Measurements from ENCODE around the gene GPR160. TPM values are rescaled to one million over a fixed set of nuclear protein-coding genes. Genes with fewer than 3 reads are reported as not detected.

The GPR160 gene
- total and polyA plus RNA-seq, 9 donors, result 0.35 to 6.1 (median 0.97) TPM

DNA sequence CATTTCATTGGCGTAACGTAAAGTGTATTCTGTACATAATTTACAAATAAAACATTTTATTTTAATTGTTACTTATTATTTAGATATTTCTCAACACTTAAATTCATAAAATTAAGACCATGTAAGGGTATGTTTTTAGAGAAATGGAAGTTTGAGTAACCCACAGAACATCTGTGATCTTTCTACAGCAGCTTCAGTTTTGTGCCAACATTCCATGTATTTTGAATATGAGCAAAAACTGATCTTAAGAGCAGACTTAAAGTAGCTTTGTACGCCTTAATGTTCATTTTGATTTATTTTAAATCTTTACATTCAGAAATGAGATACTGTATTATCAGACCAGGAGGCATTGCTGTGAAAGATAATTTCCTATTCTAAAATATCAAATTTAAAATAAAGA, 44.0 kb upstream of the GPR160 start:
- Histone ChIP-seq H3K27me3 (no peaks in the 10 kb centered on the region), H3K9me3 (no peaks in the 10 kb centered on the region), H3K4me1 (ENCODE audit: insufficient read depth) (no peaks in the 10 kb centered on the region), H3K27ac (no peak overlapping the region), H3K4me3 (no peak overlapping the region), H3K36me3 (no peaks in the 10 kb centered on the region)
- intact Hi-C loops (cut with DNase I), result no loop called here
- TF ChIP-seq, protein P1, sequence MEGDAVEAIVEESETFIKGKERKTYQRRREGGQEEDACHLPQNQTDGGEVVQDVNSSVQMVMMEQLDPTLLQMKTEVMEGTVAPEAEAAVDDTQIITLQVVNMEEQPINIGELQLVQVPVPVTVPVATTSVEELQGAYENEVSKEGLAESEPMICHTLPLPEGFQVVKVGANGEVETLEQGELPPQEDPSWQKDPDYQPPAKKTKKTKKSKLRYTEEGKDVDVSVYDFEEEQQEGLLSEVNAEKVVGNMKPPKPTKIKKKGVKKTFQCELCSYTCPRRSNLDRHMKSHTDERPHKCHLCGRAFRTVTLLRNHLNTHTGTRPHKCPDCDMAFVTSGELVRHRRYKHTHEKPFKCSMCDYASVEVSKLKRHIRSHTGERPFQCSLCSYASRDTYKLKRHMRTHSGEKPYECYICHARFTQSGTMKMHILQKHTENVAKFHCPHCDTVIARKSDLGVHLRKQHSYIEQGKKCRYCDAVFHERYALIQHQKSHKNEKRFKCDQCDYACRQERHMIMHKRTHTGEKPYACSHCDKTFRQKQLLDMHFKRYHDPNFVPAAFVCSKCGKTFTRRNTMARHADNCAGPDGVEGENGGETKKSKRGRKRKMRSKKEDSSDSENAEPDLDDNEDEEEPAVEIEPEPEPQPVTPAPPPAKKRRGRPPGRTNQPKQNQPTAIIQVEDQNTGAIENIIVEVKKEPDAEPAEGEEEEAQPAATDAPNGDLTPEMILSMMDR (IDR thresholded peaks at IDR 0.05), result no peak
- TF ChIP-seq POLR2A (IDR thresholded peaks at IDR 0.05) (no peak), EP300 (IDR thresholded peaks at IDR 0.05) (no peak)
- DNase-seq, result no peak
- 41 to 57% (median 57%) methylated on average over 3 of the region's 3 CpGs for WGBS, 3 donors

DNA sequence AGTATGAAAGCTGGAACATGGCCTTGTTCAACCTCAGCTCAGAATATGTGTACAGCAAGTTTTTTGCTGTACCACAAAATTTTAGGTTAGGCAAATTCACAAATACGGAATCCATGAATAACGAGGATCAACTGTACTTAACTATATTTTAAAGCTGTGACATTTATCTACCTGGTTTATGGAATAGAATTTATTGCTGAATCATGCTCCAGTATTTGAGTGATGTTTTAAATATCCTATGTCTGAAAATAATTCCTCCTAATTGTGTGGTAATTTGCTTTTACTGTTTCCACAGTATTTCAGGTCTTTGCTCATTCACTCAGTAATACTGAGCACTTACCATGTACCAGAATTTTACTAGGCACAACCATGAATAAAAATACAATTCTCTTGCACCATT, 41.7 kb upstream of the GPR160 start:
- Histone ChIP-seq H3K9me3 (no peaks in the 10 kb centered on the region), H3K4me1 (ENCODE audit: insufficient read depth) (no peaks in the 10 kb centered on the region), H3K36me3 (no peaks in the 10 kb centered on the region), H3K4me3 (no peak overlapping the region), H3K27me3 (no peaks in the 10 kb centered on the region), H3K27ac (no peak overlapping the region)
- intact Hi-C loops (cut with DNase I), result no loop called here
- 96% methylated on average over 2 of the region's 2 CpGs for WGBS, 3 donors
- TF ChIP-seq POLR2A (IDR thresholded peaks at IDR 0.05) (no peak), EP300 (IDR thresholded peaks at IDR 0.05) (no peak)
- TF ChIP-seq, protein P1 (IDR thresholded peaks at IDR 0.05), result no peak
- DNase-seq, result no peak

DNA sequence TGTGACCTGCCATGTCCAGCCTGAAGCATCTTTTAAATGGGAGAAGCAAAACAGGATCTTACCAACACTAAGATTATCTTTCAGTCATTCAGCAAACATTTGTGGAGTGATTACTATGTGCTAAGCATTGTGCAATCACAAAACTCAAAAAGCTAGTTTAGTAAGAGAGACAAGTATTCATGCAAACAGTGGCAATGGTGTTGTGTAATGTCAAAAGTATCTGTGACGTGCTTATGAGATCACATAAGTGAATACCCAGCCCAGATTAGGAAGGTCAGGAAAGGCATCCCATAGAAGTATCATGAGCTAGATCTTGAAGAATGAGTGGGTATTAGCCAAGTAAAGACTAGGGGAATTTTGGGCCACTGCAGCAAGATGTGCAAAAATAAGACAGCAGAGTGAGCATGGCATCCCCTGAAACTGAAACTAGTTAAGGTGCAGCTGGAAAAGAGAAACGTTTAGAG, 39.1 kb upstream of the GPR160 start:
- H3K27ac ChIP-seq, result no peak overlapping the region
- H3K27me3 ChIP-seq, result no peaks in the 10 kb centered on the region
- H3K4me3 ChIP-seq, result no peak overlapping the region
- TF ChIP-seq POLR2A (IDR thresholded peaks at IDR 0.05) (no peak), EP300 (IDR thresholded peaks at IDR 0.05) (no peak)
- TF ChIP-seq, protein P1 (IDR thresholded peaks at IDR 0.05), result no peak
- H3K36me3 ChIP-seq, result no peaks in the 10 kb centered on the region
- no peaks in the 10 kb centered on the region for H3K4me1 ChIP-seq (ENCODE audit: insufficient read depth)
- intact Hi-C loops (cut with DNase I), result no loop called here
- WGBS, 3 donors, result 49 to 72% (median 62%) methylated on average over 2 of the region's 2 CpGs
- no peak for DNase-seq
- H3K9me3 ChIP-seq, result no peaks in the 10 kb centered on the region

DNA sequence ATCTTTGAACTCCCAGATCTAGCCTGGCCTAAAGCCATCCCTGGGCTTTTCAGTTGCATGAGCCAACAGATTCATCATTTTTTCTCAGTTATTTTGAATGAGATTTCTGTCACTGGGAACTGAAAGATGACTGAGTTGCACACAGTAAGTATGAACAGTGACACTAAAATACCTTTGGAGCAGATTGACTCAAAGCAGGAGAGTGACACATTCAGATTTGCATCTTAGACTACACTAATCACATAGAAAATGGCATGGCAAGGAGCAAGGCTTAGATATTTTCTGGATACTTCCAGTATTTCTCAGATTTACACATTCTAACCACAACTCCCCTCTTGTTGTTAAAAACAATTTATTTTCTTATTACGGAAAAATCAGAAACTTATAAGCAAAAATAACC, 38.4 kb upstream of the GPR160 start:
- 92 to 98% (median 94%) methylated on average over 1 of the region's 1 CpG for WGBS, 3 donors
- Histone ChIP-seq H3K36me3 (no peaks in the 10 kb centered on the region), H3K9me3 (no peaks in the 10 kb centered on the region), H3K4me1 (ENCODE audit: insufficient read depth) (no peaks in the 10 kb centered on the region), H3K27ac (no peak overlapping the region), H3K4me3 (no peak overlapping the region), H3K27me3 (no peaks in the 10 kb centered on the region)
- no peak for DNase-seq
- intact Hi-C loops (cut with DNase I), result no loop called here
- TF ChIP-seq EP300 (IDR thresholded peaks at IDR 0.05) (no peak), POLR2A (IDR thresholded peaks at IDR 0.05) (no peak)
- TF ChIP-seq, protein P1 (IDR thresholded peaks at IDR 0.05), result no peak
